Ovary (tissue), 3 donors: ENCODE measurements around the gene LGALS1.

Experiments used
- CTCF ChIP-seq, 3 donors: fragments of 450-650 bp in 2 of 3; fragments of 200-600 bp in 1 of 3; IDR thresholded peaks; one replicate each; pipeline versions ENCODE4 v1.5.1 to v1.8.0; 2016 to 2022; ENCODE audit warnings: antibody characterized with exemption in 3 of 3, mild to moderate bottlenecking in 1 of 3
- POLR2A ChIP-seq: fragments of 450-650 bp; IDR thresholded peaks from one replicate; pipeline ENCODE4 v1.6.1; 2017; ENCODE audit warnings: antibody characterized with exemption, mild to moderate bottlenecking, moderate library complexity
- donor health status: DM: no; HTN: no; CAD: no.

- TF ChIP-seq CTCF (IDR thresholded peaks at IDR 0.05) (no peak), POLR2A (no peak)
These were observed 43.0 kb upstream of the LGALS1 start for GRCh38 chr22:37632174-37633088.
